ENCODE data around the gene ASAP3.

ASAP3 gene

GRCh38 chr1:23479666-23479941 lies 4.4 kb downstream of the ASAP3 start:
- H3K36me3 ChIP-seq (ENCODE audit: low read length): no peaks in the 10 kb centered on the region

GRCh38 chr1:23478896-23479665 lies 4.9 kb downstream of the ASAP3 start:
- Histone ChIP-seq H3K36me3 (ENCODE audit: low read length) (no peaks in the 10 kb centered on the region), H3K27me3 (ENCODE audit: low read length) (no peaks in the 10 kb centered on the region), H3K4me2 (ENCODE audit: low read depth, low read length, poor library complexity, severe bottlenecking) (no peak overlapping the region), H3K9ac (ENCODE audit: low read length) (no peak overlapping the region), H3K79me2 (ENCODE audit: insufficient read depth, low read length) (no peaks in the 10 kb centered on the region), H3K27ac (ENCODE audit: low read depth, low read length) (no peak overlapping the region), H3K9me3 (ENCODE audit: insufficient read depth, low read length) (no peaks in the 10 kb centered on the region), H3K4me3 (ENCODE audit: insufficient read depth, low read length, poor library complexity, severe bottlenecking) (no peak overlapping the region), H3F3A (ENCODE audit: insufficient read depth) (no peaks in the 10 kb centered on the region), H3K9me2 (replicated peaks; ENCODE audit: insufficient read depth, low read length) (no peaks in the 10 kb centered on the region), H2AFZ (ENCODE audit: low read depth, low read length, severe bottlenecking) (no peak overlapping the region), H4K20me1 (ENCODE audit: low read depth, low read length) (no peaks in the 10 kb centered on the region)
- TF ChIP-seq CTCF (IDR thresholded peaks at IDR 0.05; ENCODE audit: insufficient read depth, low read length, poor library complexity, severe bottlenecking): no peak
- no peak for TF ChIP-seq EZH2phosphoT487 (conservative IDR thresholded peaks at IDR 0.05; ENCODE audit: low read length)

More at GRCh38 chr1:23479666-23479941, 4.4 kb downstream of the ASAP3 start:
- no peaks in the 10 kb centered on the region for H3K79me2 ChIP-seq (ENCODE audit: insufficient read depth, low read length)
- H3K4me3 ChIP-seq (ENCODE audit: insufficient read depth, low read length, poor library complexity, severe bottlenecking): no peak overlapping the region
- H3K9me2 ChIP-seq (replicated peaks; ENCODE audit: insufficient read depth, low read length): no peaks in the 10 kb centered on the region
- H3F3A ChIP-seq (ENCODE audit: insufficient read depth): no peaks in the 10 kb centered on the region
- no peak overlapping the region for H3K9ac ChIP-seq (ENCODE audit: low read length)
- H3K27ac ChIP-seq (ENCODE audit: low read depth, low read length): no peak overlapping the region
- TF ChIP-seq CTCF (IDR thresholded peaks at IDR 0.05; ENCODE audit: insufficient read depth, low read length, poor library complexity, severe bottlenecking) (no peak), EZH2phosphoT487 (conservative IDR thresholded peaks at IDR 0.05; ENCODE audit: low read length) (no peak)
- no peaks in the 10 kb centered on the region for H3K9me3 ChIP-seq (ENCODE audit: insufficient read depth, low read length)
- H3K27me3 ChIP-seq (ENCODE audit: low read length): no peaks in the 10 kb centered on the region
- no peak overlapping the region for H3K4me2 ChIP-seq (ENCODE audit: low read depth, low read length, poor library complexity, severe bottlenecking)
- no peaks in the 10 kb centered on the region for H4K20me1 ChIP-seq (ENCODE audit: low read depth, low read length)
- H2AFZ ChIP-seq (ENCODE audit: low read depth, low read length, severe bottlenecking): no peak overlapping the region

- no peaks in the 10 kb centered on the region for H3K27me3 ChIP-seq (ENCODE audit: low read length)
- H4K20me1 ChIP-seq (ENCODE audit: low read depth, low read length): no peaks in the 10 kb centered on the region
- H2AFZ ChIP-seq (ENCODE audit: low read depth, low read length, severe bottlenecking): no peak overlapping the region
- no peak overlapping the region for H3K27ac ChIP-seq (ENCODE audit: low read depth, low read length)
- no peak overlapping the region for H3K9ac ChIP-seq (ENCODE audit: low read length)
- TF ChIP-seq EZH2phosphoT487 (conservative IDR thresholded peaks at IDR 0.05; ENCODE audit: low read length) (no peak), CTCF (IDR thresholded peaks at IDR 0.05; ENCODE audit: insufficient read depth, low read length, poor library complexity, severe bottlenecking) (no peak)
- no peaks in the 10 kb centered on the region for H3K79me2 ChIP-seq (ENCODE audit: insufficient read depth, low read length)
- H3K9me2 ChIP-seq (replicated peaks; ENCODE audit: insufficient read depth, low read length): no peaks in the 10 kb centered on the region
- H3K36me3 ChIP-seq (ENCODE audit: low read length): no peaks in the 10 kb centered on the region
- no peak overlapping the region for H3K4me3 ChIP-seq (ENCODE audit: insufficient read depth, low read length, poor library complexity, severe bottlenecking)
- no peaks in the 10 kb centered on the region for H3F3A ChIP-seq (ENCODE audit: insufficient read depth)
- no peaks in the 10 kb centered on the region for H3K9me3 ChIP-seq (ENCODE audit: insufficient read depth, low read length)
- no peak overlapping the region for H3K4me2 ChIP-seq (ENCODE audit: low read depth, low read length, poor library complexity, severe bottlenecking)
Measured at GRCh38 chr1:23477359-23478144, 6.4 kb downstream of the ASAP3 start.

Measured in SU-DHL-6 (cell line).